AG09309 (cell line): ENCODE results near the gene RSPO4.

Experiments
- DNase-seq: peaks from one replicate; pipeline ENCODE4 v3.0.0-alpha.2; 2010; ENCODE audit warnings: low read depth
- H3K4me3 ChIP-seq: 2 replicates; pipeline ENCODE4 v1.5.1; 2011; ENCODE audit warnings: mild to moderate bottlenecking, low read depth, low read length, moderate library complexity; ENCODE audit not compliant: control insufficient read depth
- CTCF ChIP-seq: IDR thresholded peaks from 2 replicates; pipeline ENCODE4 v1.5.1; 2011; ENCODE audit warnings: mild to moderate bottlenecking, low read depth, low read length, inconsistent platforms; ENCODE audit not compliant: insufficient read depth, control insufficient read depth; ENCODE audit errors: missing control alignments

RSPO4 gene

GRCh38 chr20:1010659-1011058 lies 8.5 kb upstream of the RSPO4 start:
- H3K4me3 ChIP-seq, result no peak overlapping the region
- no peak for TF ChIP-seq CTCF
- DNase-seq, result no peak

GRCh38 chr20:1005452-1006027 lies 3.4 kb upstream of the RSPO4 start:
- TF ChIP-seq CTCF, result no peak
- DNase-seq, result no peak
- H3K4me3 ChIP-seq, result no peak overlapping the region

- H3K4me3 ChIP-seq, result no peak overlapping the region
- no peak for TF ChIP-seq CTCF
- DNase-seq, result no peak
Measured at GRCh38 chr20:1003920-1004697, 2.0 kb upstream of the RSPO4 start.

GRCh38 chr20:1002682-1003561 lies 811 bp upstream of the RSPO4 start:
- DNase-seq, result no peak
- H3K4me3 ChIP-seq, result no peak overlapping the region
- no peak for TF ChIP-seq CTCF

GRCh38 chr20:1001116-1001515 lies 995 bp downstream of the RSPO4 start:
- H3K4me3 ChIP-seq, result no peak overlapping the region
- no peak for TF ChIP-seq CTCF
- DNase-seq, result no peak

GRCh38 chr20:998231-998830 lies 3.8 kb downstream of the RSPO4 start:
- DNase-seq, result no peak
- no peak overlapping the region for H3K4me3 ChIP-seq
- TF ChIP-seq CTCF, result no peak
